ENCODE measurements around the gene THNSL1. TPM values are rescaled to one million over a fixed set of nuclear protein-coding genes. Genes with fewer than 3 reads are reported as not detected.

THNSL1 gene
- total RNA-seq, 1 experiment from 2014 or later, result 3.0 TPM

- Histone ChIP-seq H3K4me3 (ENCODE audit: low read depth in 2 of 2, low read length in 2 of 2) (no peak overlapping the region), H3K4me1 (ENCODE audit: control insufficient read depth, insufficient read depth, low read length) (peaks cover 4% of the 10 kb centered on the region; the same call in 1 of the 2 replicates), H3K27me3 (ENCODE audit: control insufficient read depth, insufficient read depth, low read length) (no peaks in the 10 kb centered on the region), H3K36me3 (ENCODE audit: control insufficient read depth, insufficient read depth, low read length) (no peaks in the 10 kb centered on the region), H3K9me3 (ENCODE audit: control insufficient read depth, insufficient read depth, low read depth, low read length) (no peaks in the 10 kb centered on the region), H3K27ac (ENCODE audit: low read length) (no peak overlapping the region)
- no peak for ATAC-seq
- TF ChIP-seq REST (IDR thresholded peaks at IDR 0.05; ENCODE audit: insufficient read depth in 1 of 2, low read depth in 2 of 2, low read length in 1 of 2) (no peak), POLR2AphosphoS5 (IDR thresholded peaks at IDR 0.05; ENCODE audit: low read depth, low read length) (no peak), CTCF (IDR thresholded peaks at IDR 0.05) (no peak), SIN3A (IDR thresholded peaks at IDR 0.05; ENCODE audit: borderline replicate concordance, insufficient read depth, low read depth, low read length) (no peak), TCF7L2 (IDR thresholded peaks at IDR 0.05; ENCODE audit: low read depth, low read length) (no peak)
- in situ Hi-C loops (cut with HindIII; ENCODE audit: low pct_unique_long_range_greater_than_20kb, low sequenced_read_pairs), result no loop called here
- POLR2A ChIA-PET, result no interaction called here
- CTCF ChIA-PET, result no interaction called here
- intact Hi-C loops (cut with micrococcal nuclease; ENCODE audit: unreplicated experiment), result no loop called here
- BruUV-seq (replicated peaks), result no TSS peak
- DNase-seq (ENCODE audit: low read depth, low spot score), result no peak
Measured at GRCh38 chr10:24983946-24984345, 32.5 kb upstream of the THNSL1 start.

- no peak for DNase-seq (ENCODE audit: low read depth, low spot score)
- in situ Hi-C loops (cut with HindIII; ENCODE audit: low pct_unique_long_range_greater_than_20kb, low sequenced_read_pairs) (no loop called here), intact Hi-C loops (cut with micrococcal nuclease; ENCODE audit: unreplicated experiment) (no loop called here)
- Histone ChIP-seq H3K27ac (ENCODE audit: low read length) (no peak overlapping the region), H3K9me3 (ENCODE audit: control insufficient read depth, insufficient read depth, low read depth, low read length) (no peaks in the 10 kb centered on the region), H3K36me3 (ENCODE audit: control insufficient read depth, insufficient read depth, low read length) (no peaks in the 10 kb centered on the region), H3K27me3 (ENCODE audit: control insufficient read depth, insufficient read depth, low read length) (no peaks in the 10 kb centered on the region), H3K4me3 (ENCODE audit: low read depth in 2 of 2, low read length in 2 of 2) (no peak overlapping the region), H3K4me1 (ENCODE audit: control insufficient read depth, insufficient read depth, low read length) (peaks cover 4% of the 10 kb centered on the region; the same call in 1 of the 2 replicates)
- TF ChIP-seq SIN3A (IDR thresholded peaks at IDR 0.05; ENCODE audit: borderline replicate concordance, insufficient read depth, low read depth, low read length) (no peak), TCF7L2 (IDR thresholded peaks at IDR 0.05; ENCODE audit: low read depth, low read length) (no peak), CTCF (IDR thresholded peaks at IDR 0.05) (no peak), POLR2AphosphoS5 (IDR thresholded peaks at IDR 0.05; ENCODE audit: low read depth, low read length) (no peak), REST (IDR thresholded peaks at IDR 0.05; ENCODE audit: insufficient read depth in 1 of 2, low read depth in 2 of 2, low read length in 1 of 2) (no peak)
- no TSS peak for BruUV-seq (replicated peaks)
- CTCF ChIA-PET, result interaction anchor here (0.6 kb wide), 1 partner anchor 393 kb away, joined by 11 read pairs; no protein-coding TSS in a partner anchor
- no peak for ATAC-seq
- POLR2A ChIA-PET, result no interaction called here
Measured at GRCh38 chr10:24984906-24985305, 31.5 kb upstream of the THNSL1 start.

All from Panc1 (cell line).